Loucy (cell line): ENCODE measurements around the gene PRKN.

ENCODE experiments used
- H2AFZ ChIP-seq: fragments of 200-600 bp; sonication (generic); 2 replicates; pipeline ENCODE4 v1.6.0; 2016; ENCODE audit warnings: antibody characterized with exemption, mild to moderate bottlenecking, low read length, moderate library complexity
- H3F3A ChIP-seq: fragments of 200-600 bp; 2 replicates; pipeline ENCODE4 v1.6.0; 2016; ENCODE audit warnings: antibody characterized with exemption, low read depth, mild to moderate bottlenecking
- H3K27me3 ChIP-seq: fragments of 200-600 bp; sonication (generic); 2 replicates; pipeline ENCODE4 v1.6.1; 2014; ENCODE audit warnings: low read length, mild to moderate bottlenecking; ENCODE audit not compliant: insufficient read depth, poor library complexity, severe bottlenecking
- H3K36me3 ChIP-seq: fragments of 200-600 bp; sonication (generic); 2 replicates; pipeline ENCODE4 v1.6.1; 2016; ENCODE audit warnings: low read length; ENCODE audit not compliant: insufficient read depth
- H3K4me1 ChIP-seq: fragments of 200-600 bp; sonication (generic); 2 replicates; pipeline ENCODE4 v1.5.1; 2014; ENCODE audit warnings: low read length, mild to moderate bottlenecking; ENCODE audit not compliant: insufficient read depth, poor library complexity, severe bottlenecking
- H3K4me2 ChIP-seq: fragments of 200-600 bp; sonication (generic); 2 replicates; pipeline ENCODE4 v1.6.0; 2014; ENCODE audit warnings: antibody characterized with exemption, low read length, low read depth, mild to moderate bottlenecking; ENCODE audit not compliant: poor library complexity, severe bottlenecking
- H3K4me3 ChIP-seq: fragments of 200-600 bp; sonication (generic); 2 replicates; pipeline ENCODE4 v1.5.1; 2014; ENCODE audit warnings: low read length, mild to moderate bottlenecking, mixed read lengths; ENCODE audit not compliant: poor library complexity, severe bottlenecking
- H3K79me2 ChIP-seq: fragments of 200-600 bp; sonication (generic); 2 replicates; pipeline ENCODE4 v1.6.1; 2014; ENCODE audit warnings: low read length; ENCODE audit not compliant: insufficient read depth
- H3K9ac ChIP-seq: fragments of 200-600 bp; sonication (generic); 2 replicates; pipeline ENCODE4 v1.6.0; 2014; ENCODE audit warnings: mild to moderate bottlenecking, low read depth, low read length, moderate library complexity; ENCODE audit not compliant: poor library complexity, severe bottlenecking
- H3K9me2 ChIP-seq: fragments of 200-600 bp; sonication (generic); replicated peaks from 2 replicates; pipeline ENCODE4 v1.6.1; 2016; ENCODE audit warnings: low read depth, low read length, mixed read lengths
- H3K9me3 ChIP-seq: fragments of 200-600 bp; sonication (generic); 2 replicates; pipeline ENCODE4 v1.6.1; 2014; ENCODE audit warnings: mild to moderate bottlenecking, antibody characterized with exemption, low read length, low read depth; ENCODE audit not compliant: insufficient read depth
- H4K20me1 ChIP-seq: fragments of 200-600 bp; sonication (generic); 2 replicates; pipeline ENCODE4 v1.6.0; 2014; ENCODE audit warnings: antibody characterized with exemption, low read length, mild to moderate bottlenecking; ENCODE audit not compliant: insufficient read depth, poor library complexity, severe bottlenecking
- CTCF ChIP-seq: fragments of 200-600 bp; sonication (generic); conservative IDR thresholded peaks from 2 replicates; pipeline ENCODE4 v1.5.1; 2014; ENCODE audit warnings: mild to moderate bottlenecking, antibody characterized with exemption, low read length
- EZH2phosphoT487 ChIP-seq: fragments of 200-600 bp; IDR thresholded peaks from 2 replicates; pipeline ENCODE4 v1.6.1; 2018; ENCODE audit warnings: antibody characterized with exemption, mild to moderate bottlenecking, moderate library complexity, borderline replicate concordance

Gene PRKN

DNA sequence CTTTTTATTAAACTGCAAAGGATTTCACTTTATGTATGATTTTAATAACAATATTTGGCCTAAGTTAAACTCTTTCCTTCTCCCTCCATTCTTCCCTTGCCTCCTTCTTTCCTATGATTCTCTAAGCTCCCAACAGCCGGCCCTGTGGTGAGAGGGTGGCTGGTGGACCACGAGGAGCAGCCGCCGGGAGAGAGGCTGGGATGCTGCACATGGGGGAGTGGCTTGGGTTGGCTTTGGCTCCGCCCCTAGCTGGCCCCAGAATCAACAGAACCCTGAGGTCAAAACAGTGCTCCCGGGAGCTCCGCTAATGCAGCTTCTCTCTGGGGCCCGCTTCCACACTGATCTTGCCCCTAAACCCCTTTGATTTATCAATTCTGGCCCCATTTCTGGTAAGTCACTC is 1063.9 kb downstream of the PRKN start:
- Histone ChIP-seq H3K4me3 (no peak overlapping the region), H3K9me3 (peaks cover 3% of the 10 kb centered on the region; the same call in 1 of the 2 replicates), H4K20me1 (no peaks in the 10 kb centered on the region), H2AFZ (no peak overlapping the region), H3K4me2 (no peak overlapping the region), H3F3A (no peaks in the 10 kb centered on the region), H3K4me1 (no peaks in the 10 kb centered on the region), H3K9ac (no peak overlapping the region), H3K27me3 (no peaks in the 10 kb centered on the region), H3K79me2 (no peaks in the 10 kb centered on the region), H3K9me2 (no peaks in the 10 kb centered on the region), H3K36me3 (no peaks in the 10 kb centered on the region)
- TF ChIP-seq CTCF (no peak), EZH2phosphoT487 (no peak)

DNA sequence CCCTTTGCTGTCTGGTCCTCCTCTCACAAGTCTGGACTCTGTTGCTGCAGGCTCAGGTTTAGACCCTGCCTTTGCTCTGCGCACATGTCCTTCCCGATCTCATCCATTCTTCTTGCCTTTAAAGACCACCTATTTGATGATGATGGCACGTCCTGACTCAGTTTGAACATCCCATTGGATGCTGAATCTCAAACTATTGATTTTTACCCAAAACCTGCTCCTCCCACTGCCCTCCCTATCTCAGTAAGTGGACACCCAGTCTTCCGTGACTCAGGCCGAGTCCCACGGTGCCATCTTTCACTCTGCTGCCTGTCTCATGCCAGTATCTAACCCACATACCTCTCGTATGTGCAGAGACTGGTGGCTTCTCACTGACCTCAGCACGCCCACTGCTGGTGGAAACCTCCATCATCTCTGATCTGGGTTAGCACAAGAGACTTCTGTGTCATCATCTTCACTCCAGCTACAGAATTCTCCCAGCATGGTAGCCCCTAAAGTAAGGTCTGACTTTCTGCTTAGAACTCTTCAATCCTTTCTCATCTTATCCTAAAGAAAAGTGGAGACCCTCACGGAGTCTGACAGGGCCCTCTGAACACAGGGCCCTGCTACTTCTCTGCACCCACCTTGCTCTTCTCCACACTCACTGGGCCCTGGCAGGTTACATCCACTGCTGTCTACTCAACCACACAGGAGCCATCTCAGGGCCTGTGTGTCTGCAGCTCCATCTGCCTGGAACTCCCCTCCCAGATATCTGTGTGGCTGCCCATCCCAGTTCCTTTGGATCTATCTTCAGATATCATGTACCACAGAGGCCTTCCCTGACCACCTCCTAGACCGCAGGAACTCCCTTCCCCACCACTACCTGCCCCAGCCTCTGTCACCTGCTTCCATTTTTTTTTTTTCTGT is 1066.6 kb downstream of the PRKN start:
- Histone ChIP-seq H3K4me2 (no peak overlapping the region), H2AFZ (no peak overlapping the region), H3K27me3 (no peaks in the 10 kb centered on the region), H4K20me1 (no peaks in the 10 kb centered on the region), H3K79me2 (no peaks in the 10 kb centered on the region), H3K9me2 (no peaks in the 10 kb centered on the region), H3K4me3 (no peak overlapping the region), H3K9me3 (peaks cover 3% of the 10 kb centered on the region; the same call in 1 of the 2 replicates), H3F3A (no peaks in the 10 kb centered on the region), H3K4me1 (no peaks in the 10 kb centered on the region), H3K36me3 (no peaks in the 10 kb centered on the region), H3K9ac (no peak overlapping the region)
- TF ChIP-seq EZH2phosphoT487: no peak
- no peak for TF ChIP-seq CTCF

- no peak overlapping the region for H3K9ac ChIP-seq
- no peak overlapping the region for H2AFZ ChIP-seq
- TF ChIP-seq CTCF (no peak), EZH2phosphoT487 (no peak)
- H3K9me3 ChIP-seq: no peaks in the 10 kb centered on the region; the same call in 1 of the 2 replicates
- H3K27me3 ChIP-seq: no peaks in the 10 kb centered on the region
- no peaks in the 10 kb centered on the region for H3K9me2 ChIP-seq
- H3K79me2 ChIP-seq: no peaks in the 10 kb centered on the region
- H3K4me1 ChIP-seq: no peaks in the 10 kb centered on the region
- H3K4me3 ChIP-seq: no peak overlapping the region
- H4K20me1 ChIP-seq: no peaks in the 10 kb centered on the region
- H3K4me2 ChIP-seq: no peak overlapping the region
- H3K36me3 ChIP-seq: no peaks in the 10 kb centered on the region
- no peaks in the 10 kb centered on the region for H3F3A ChIP-seq
These were observed 1069.4 kb downstream of the PRKN start for GRCh38 chr6:161658211-161658610.
